Measurements from ENCODE around the gene AHDC1. TPM values are rescaled to one million over a fixed set of nuclear protein-coding genes. Genes with fewer than 3 reads are reported as not detected.

The AHDC1 gene
- total RNA-seq, 1 experiment from 2014 or later = 33.7 TPM

DNA sequence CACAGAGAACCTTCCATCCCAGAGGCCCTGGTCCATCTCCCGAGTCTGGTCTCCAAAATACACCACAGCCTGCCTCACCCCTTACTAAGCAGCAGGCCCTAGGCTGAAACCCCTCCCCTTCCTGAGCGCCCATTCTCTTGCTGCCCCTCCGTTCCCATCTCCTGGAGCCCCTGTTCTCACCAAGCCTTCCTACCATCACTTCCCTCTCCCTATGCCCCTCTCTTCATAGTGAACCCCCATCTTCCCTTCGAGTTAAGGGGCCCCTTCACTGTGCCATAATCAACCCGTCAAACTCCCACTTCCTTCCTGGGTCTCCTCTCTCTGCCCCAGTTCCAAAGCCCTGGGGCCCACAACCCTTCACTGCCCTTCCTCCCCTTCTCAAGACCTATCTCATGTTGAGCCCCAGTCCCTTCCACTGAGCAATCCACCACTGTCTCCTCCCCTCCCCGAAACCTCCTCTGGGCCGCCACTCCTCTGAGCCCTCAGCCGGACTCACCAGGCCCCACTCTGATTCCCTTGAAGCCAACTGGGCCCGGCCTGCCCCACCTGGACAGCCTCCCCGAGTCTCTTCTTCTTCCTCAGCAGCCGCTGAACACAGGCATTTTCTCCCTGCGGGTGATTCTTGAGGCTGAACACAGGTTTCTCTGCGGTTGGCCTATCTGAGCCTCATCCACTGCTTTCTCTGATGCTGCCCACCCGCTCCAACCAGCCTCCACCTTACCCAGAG, 71.8 kb downstream of the AHDC1 start:
- BruUV-seq (replicated peaks) = no TSS peak
- peaks cover 0 to 6% of the 10 kb centered on the region in 2 experiments; a peak in 1 of 4 replicates for H3K36me3 ChIP-seq (ENCODE audit: control insufficient read depth in 1 of 2, insufficient read depth in 2 of 2, low read length in 2 of 2)
- peaks cover 5% of the 10 kb centered on the region; the same call in 1 of the 2 replicates for H3K79me2 ChIP-seq (ENCODE audit: insufficient read depth, low read length)
- H2AFZ ChIP-seq (ENCODE audit: low read depth, low read length, poor library complexity, severe bottlenecking) = no peak overlapping the region
- no peaks in the 10 kb centered on the region for H3K9me3 ChIP-seq (ENCODE audit: control insufficient read depth in 1 of 2, insufficient read depth in 1 of 2, low read depth in 1 of 2, low read length in 2 of 2)
- no peaks in the 10 kb centered on the region for H3K27me3 ChIP-seq (ENCODE audit: insufficient read depth, low read length)
- intact Hi-C loops (cut with micrococcal nuclease) = no loop called here
- TF ChIP-seq, protein P1, sequence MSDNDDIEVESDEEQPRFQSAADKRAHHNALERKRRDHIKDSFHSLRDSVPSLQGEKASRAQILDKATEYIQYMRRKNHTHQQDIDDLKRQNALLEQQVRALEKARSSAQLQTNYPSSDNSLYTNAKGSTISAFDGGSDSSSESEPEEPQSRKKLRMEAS (IDR thresholded peaks at IDR 0.05) = no peak
- TF ChIP-seq POLR2A (IDR thresholded peaks at IDR 0.05; ENCODE audit: borderline replicate concordance, extremely low read depth, insufficient read depth, insufficient read length) (no peak), RAD21 (IDR thresholded peaks at IDR 0.05; ENCODE audit: low read depth) (no peak), SP1 (IDR thresholded peaks at IDR 0.05; ENCODE audit: low read depth) (no peak), CEBPB (IDR thresholded peaks at IDR 0.05; ENCODE audit: low read depth) (no peak), FOSL1 (IDR thresholded peaks at IDR 0.05; ENCODE audit: low read depth) (no peak), SIN3A (IDR thresholded peaks at IDR 0.05; ENCODE audit: low read depth) (no peak), ELF1 (IDR thresholded peaks at IDR 0.05; ENCODE audit: borderline replicate concordance, low read depth) (no peak)
- TF ChIP-seq, protein P2, sequence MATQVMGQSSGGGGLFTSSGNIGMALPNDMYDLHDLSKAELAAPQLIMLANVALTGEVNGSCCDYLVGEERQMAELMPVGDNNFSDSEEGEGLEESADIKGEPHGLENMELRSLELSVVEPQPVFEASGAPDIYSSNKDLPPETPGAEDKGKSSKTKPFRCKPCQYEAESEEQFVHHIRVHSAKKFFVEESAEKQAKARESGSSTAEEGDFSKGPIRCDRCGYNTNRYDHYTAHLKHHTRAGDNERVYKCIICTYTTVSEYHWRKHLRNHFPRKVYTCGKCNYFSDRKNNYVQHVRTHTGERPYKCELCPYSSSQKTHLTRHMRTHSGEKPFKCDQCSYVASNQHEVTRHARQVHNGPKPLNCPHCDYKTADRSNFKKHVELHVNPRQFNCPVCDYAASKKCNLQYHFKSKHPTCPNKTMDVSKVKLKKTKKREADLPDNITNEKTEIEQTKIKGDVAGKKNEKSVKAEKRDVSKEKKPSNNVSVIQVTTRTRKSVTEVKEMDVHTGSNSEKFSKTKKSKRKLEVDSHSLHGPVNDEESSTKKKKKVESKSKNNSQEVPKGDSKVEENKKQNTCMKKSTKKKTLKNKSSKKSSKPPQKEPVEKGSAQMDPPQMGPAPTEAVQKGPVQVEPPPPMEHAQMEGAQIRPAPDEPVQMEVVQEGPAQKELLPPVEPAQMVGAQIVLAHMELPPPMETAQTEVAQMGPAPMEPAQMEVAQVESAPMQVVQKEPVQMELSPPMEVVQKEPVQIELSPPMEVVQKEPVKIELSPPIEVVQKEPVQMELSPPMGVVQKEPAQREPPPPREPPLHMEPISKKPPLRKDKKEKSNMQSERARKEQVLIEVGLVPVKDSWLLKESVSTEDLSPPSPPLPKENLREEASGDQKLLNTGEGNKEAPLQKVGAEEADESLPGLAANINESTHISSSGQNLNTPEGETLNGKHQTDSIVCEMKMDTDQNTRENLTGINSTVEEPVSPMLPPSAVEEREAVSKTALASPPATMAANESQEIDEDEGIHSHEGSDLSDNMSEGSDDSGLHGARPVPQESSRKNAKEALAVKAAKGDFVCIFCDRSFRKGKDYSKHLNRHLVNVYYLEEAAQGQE (IDR thresholded peaks at IDR 0.05; ENCODE audit: low read depth) = no peak
- TF ChIP-seq, protein P3, sequence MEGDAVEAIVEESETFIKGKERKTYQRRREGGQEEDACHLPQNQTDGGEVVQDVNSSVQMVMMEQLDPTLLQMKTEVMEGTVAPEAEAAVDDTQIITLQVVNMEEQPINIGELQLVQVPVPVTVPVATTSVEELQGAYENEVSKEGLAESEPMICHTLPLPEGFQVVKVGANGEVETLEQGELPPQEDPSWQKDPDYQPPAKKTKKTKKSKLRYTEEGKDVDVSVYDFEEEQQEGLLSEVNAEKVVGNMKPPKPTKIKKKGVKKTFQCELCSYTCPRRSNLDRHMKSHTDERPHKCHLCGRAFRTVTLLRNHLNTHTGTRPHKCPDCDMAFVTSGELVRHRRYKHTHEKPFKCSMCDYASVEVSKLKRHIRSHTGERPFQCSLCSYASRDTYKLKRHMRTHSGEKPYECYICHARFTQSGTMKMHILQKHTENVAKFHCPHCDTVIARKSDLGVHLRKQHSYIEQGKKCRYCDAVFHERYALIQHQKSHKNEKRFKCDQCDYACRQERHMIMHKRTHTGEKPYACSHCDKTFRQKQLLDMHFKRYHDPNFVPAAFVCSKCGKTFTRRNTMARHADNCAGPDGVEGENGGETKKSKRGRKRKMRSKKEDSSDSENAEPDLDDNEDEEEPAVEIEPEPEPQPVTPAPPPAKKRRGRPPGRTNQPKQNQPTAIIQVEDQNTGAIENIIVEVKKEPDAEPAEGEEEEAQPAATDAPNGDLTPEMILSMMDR (IDR thresholded peaks at IDR 0.05 in 2 of 3, conservative IDR thresholded peaks at IDR 0.05 in 1 of 3; ENCODE audit: borderline replicate concordance in 1 of 3, insufficient read depth in 1 of 3, low read depth in 2 of 3, low read length in 2 of 3) = no peak
- no peaks in the 10 kb centered on the region for H4K20me1 ChIP-seq (ENCODE audit: insufficient read depth)
- H3K9me2 ChIP-seq (ENCODE audit: insufficient read depth) = no peaks in the 10 kb centered on the region
- no peak overlapping the region for H3K9ac ChIP-seq (ENCODE audit: low read length)
- DNase-seq (ENCODE audit: low read depth, low spot score) = no peak
- ATAC-seq = no peak
- no peak overlapping the region for H3K27ac ChIP-seq (ENCODE audit: low read depth, low read length)
- no peak overlapping the region for H3K4me3 ChIP-seq (replicated peaks in 1 of 2; ENCODE audit: low read depth in 1 of 2, low read length in 2 of 2)
- H3K4me1 ChIP-seq (ENCODE audit: control insufficient read depth in 1 of 2, insufficient read depth in 2 of 2, low read length in 2 of 2) = peaks cover 27 to 58% of the 10 kb centered on the region in 2 experiments
- CTCF ChIA-PET = no interaction called here
- no peak overlapping the region for H3K4me2 ChIP-seq (ENCODE audit: low read length)
- RAD21 ChIA-PET (ENCODE audit: low non-redundant PET in 1 of 2, low total read pairs in 2 of 2, uncharacterized antibody in 2 of 2, unreplicated experiment in 2 of 2) = no interaction called here
- POLR2A ChIA-PET = no interaction called here

Measured in HCT116 (cell line).